Parathyroid adenoma (tissue), 2 donors: ENCODE measurements around the gene N4BP2.

Source experiments
- H2AFZ ChIP-seq: fragments of 300-600 bp; sonication (generic); one replicate; pipeline ENCODE4 v1.7.0; 2017; ENCODE audit warnings: antibody characterized with exemption, mild to moderate bottlenecking
- H3K27ac ChIP-seq: fragments of 300-600 bp; sonication (generic); one replicate; pipeline ENCODE4 v1.7.0; 2017
- H3K27me3 ChIP-seq: fragments of 300-600 bp; sonication (generic); one replicate; pipeline ENCODE4 v1.7.0; 2017; ENCODE audit warnings: low read length; ENCODE audit not compliant: control insufficient read depth, insufficient read depth
- H3K36me3 ChIP-seq: fragments of 300-600 bp; sonication (generic); one replicate; pipeline ENCODE4 v1.7.0; 2017; ENCODE audit warnings: low read length; ENCODE audit not compliant: control insufficient read depth, insufficient read depth
- H3K4me1 ChIP-seq: fragments of 300-600 bp; sonication (generic); one replicate; pipeline ENCODE4 v1.7.0; 2017; ENCODE audit warnings: control low read depth
- H3K4me2 ChIP-seq: fragments of 300-600 bp; sonication (generic); one replicate; pipeline ENCODE4 v1.7.0; 2017; ENCODE audit warnings: low read length
- H3K4me3 ChIP-seq: fragments of 300-600 bp; sonication (generic); one replicate; pipeline ENCODE4 v1.7.0; 2017; ENCODE audit warnings: low read depth, low read length
- H3K79me2 ChIP-seq: fragments of 300-600 bp; sonication (generic); one replicate; pipeline ENCODE4 v1.7.0; 2017; ENCODE audit warnings: control low read depth
- H3K9ac ChIP-seq: fragments of 300-600 bp; sonication (generic); one replicate; pipeline ENCODE4 v1.7.0; 2017; ENCODE audit warnings: mild to moderate bottlenecking
- H3K9me3 ChIP-seq: fragments of 300-600 bp; sonication (generic); one replicate; pipeline ENCODE4 v1.7.0; 2017; ENCODE audit warnings: low read length; ENCODE audit not compliant: control insufficient read depth
- TF ChIP-seq, protein P1 (sequence below): fragments of 300-600 bp; sonication (generic); IDR thresholded peaks from one replicate; pipeline ENCODE4 v1.7.0; 2017; ENCODE audit warnings: antibody characterized with exemption, mild to moderate bottlenecking
- donor health status: primary hyperparathyroidism.

The N4BP2 gene

DNA sequence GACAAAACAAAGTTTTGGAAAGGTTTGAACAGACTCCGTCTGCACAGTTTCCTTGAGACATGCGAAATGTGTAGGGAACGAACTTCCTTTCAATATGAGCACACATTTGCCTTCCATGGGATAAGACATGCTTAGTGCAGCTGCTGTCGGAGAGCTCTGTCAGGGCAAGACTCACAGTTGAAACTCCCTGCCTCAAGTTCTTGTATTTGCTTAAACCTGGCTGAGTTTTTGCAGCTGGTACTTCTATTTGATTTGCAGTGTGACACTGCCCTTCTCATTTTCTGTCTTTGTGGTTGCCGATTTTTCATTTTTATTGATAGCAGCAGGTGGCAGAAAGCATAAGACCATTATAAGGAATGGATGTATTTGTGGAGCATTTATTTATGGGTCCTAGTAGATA is 122.0 kb downstream of the N4BP2 start:
- Histone ChIP-seq H3K4me2 (no peak overlapping the region), H3K4me1 (no peaks in the 10 kb centered on the region), H3K36me3 (no peaks in the 10 kb centered on the region), H3K9me3 (no peaks in the 10 kb centered on the region), H3K27me3 (no peaks in the 10 kb centered on the region), H2AFZ (no peak overlapping the region), H3K9ac (no peak overlapping the region), H3K27ac (no peak overlapping the region), H3K79me2 (no peaks in the 10 kb centered on the region), H3K4me3 (no peak overlapping the region)
- TF ChIP-seq, protein P1, sequence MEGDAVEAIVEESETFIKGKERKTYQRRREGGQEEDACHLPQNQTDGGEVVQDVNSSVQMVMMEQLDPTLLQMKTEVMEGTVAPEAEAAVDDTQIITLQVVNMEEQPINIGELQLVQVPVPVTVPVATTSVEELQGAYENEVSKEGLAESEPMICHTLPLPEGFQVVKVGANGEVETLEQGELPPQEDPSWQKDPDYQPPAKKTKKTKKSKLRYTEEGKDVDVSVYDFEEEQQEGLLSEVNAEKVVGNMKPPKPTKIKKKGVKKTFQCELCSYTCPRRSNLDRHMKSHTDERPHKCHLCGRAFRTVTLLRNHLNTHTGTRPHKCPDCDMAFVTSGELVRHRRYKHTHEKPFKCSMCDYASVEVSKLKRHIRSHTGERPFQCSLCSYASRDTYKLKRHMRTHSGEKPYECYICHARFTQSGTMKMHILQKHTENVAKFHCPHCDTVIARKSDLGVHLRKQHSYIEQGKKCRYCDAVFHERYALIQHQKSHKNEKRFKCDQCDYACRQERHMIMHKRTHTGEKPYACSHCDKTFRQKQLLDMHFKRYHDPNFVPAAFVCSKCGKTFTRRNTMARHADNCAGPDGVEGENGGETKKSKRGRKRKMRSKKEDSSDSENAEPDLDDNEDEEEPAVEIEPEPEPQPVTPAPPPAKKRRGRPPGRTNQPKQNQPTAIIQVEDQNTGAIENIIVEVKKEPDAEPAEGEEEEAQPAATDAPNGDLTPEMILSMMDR, result no peak

DNA sequence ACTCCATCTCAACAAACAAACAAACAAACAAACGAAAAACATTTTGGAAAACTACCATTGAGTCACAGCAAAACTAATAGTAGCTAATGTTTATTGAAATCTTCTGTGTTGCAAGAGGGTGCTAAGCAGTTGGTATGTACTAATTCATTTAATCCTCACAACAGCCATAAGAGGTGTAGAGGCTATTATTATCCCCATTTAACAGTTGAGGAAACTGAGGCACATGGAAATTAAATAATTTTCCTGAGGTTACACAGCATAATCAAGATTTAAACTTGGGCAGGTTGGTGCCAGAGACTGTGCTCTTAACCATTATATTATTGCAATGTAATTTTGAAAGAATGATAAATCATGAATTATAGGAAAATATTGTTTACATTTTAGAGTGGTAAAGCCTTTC is 122.7 kb downstream of the N4BP2 start:
- Histone ChIP-seq H3K27ac (no peak overlapping the region), H3K9ac (no peak overlapping the region), H3K27me3 (no peaks in the 10 kb centered on the region), H2AFZ (no peak overlapping the region), H3K4me2 (no peak overlapping the region), H3K79me2 (no peaks in the 10 kb centered on the region), H3K36me3 (no peaks in the 10 kb centered on the region), H3K4me3 (no peak overlapping the region), H3K9me3 (no peaks in the 10 kb centered on the region), H3K4me1 (no peaks in the 10 kb centered on the region)
- TF ChIP-seq, protein P1, result no peak

DNA sequence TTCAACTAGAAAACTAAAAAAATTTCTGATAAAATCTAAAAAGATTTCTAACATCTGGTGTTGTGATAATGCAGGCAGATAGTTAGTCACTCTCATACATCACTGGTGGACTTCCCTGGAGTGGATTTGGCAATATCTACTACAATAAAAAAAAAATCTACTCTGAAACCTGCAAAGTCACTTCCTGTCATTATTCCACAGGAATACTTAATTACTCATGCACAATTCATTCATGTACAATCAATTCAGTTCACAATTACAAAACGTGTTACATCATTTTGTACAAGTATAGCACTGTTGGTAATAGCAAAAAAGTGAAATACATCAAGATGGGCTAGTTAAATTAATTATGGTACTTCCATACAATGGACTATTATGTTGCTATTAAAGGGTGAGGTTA is 123.7 kb downstream of the N4BP2 start:
- Histone ChIP-seq H3K79me2 (no peaks in the 10 kb centered on the region), H3K9ac (no peak overlapping the region), H3K9me3 (no peaks in the 10 kb centered on the region), H3K27me3 (no peaks in the 10 kb centered on the region), H3K27ac (no peak overlapping the region), H3K4me2 (no peak overlapping the region), H3K4me3 (no peak overlapping the region), H2AFZ (no peak overlapping the region), H3K36me3 (no peaks in the 10 kb centered on the region), H3K4me1 (no peaks in the 10 kb centered on the region)
- TF ChIP-seq, protein P1, result no peak

DNA sequence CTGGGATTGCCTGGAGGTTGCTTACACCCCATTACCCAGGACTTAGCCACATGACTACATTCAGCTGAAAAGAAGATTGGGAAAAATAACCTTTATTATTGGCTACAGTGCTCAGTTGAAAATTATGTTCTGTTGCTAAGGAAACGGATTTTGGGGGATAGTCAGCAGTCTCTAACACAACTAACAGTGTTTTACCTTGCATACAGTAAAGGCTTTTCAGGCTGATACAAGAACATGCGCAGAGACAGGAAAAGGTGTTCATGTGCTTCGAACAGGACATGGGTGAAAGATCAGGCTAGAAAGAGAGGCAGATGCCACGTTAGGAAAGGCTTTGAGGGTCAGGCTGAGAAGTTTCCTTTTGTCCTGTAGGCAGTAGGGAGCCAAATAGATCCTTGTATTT is 125.4 kb downstream of the N4BP2 start:
- Histone ChIP-seq H3K4me3 (no peak overlapping the region), H3K27ac (no peak overlapping the region), H3K4me2 (no peak overlapping the region), H3K9ac (no peak overlapping the region), H3K4me1 (no peaks in the 10 kb centered on the region), H3K79me2 (no peaks in the 10 kb centered on the region), H3K9me3 (no peaks in the 10 kb centered on the region), H3K27me3 (no peaks in the 10 kb centered on the region), H3K36me3 (no peaks in the 10 kb centered on the region), H2AFZ (no peak overlapping the region)
- TF ChIP-seq, protein P1, result no peak

DNA sequence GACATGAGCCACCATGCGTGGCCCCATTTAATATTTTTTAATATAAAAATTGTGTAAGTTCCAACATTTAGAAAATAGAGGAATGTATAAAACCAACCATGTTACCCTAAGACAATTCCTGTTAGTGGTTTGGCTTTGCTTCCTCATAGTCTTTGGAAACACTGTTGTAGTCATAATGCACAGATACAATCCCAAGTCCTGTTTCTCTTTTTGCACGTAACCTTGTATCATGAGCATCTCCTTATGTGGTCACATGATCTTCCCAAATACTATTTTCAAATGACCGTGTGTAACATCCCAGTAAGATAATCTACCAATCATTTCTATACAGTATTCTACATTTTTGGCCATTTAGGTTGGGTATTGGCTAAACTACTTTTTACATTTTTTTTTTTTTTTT is 126.3 kb downstream of the N4BP2 start:
- H3K27ac ChIP-seq, result no peak overlapping the region
- H3K4me1 ChIP-seq, result no peaks in the 10 kb centered on the region
- TF ChIP-seq, protein P1, result no peak

More for the DNA sequence above, 126.3 kb downstream of the N4BP2 start:
- H3K79me2 ChIP-seq, result no peaks in the 10 kb centered on the region
- no peaks in the 10 kb centered on the region for H3K27me3 ChIP-seq
- H3K36me3 ChIP-seq, result no peaks in the 10 kb centered on the region
- H3K4me3 ChIP-seq, result no peak overlapping the region
- no peak overlapping the region for H3K4me2 ChIP-seq
- H2AFZ ChIP-seq, result no peak overlapping the region
- no peak overlapping the region for H3K9ac ChIP-seq
- no peaks in the 10 kb centered on the region for H3K9me3 ChIP-seq
